Measurements from ENCODE around the gene KPNA1. TPM values are rescaled to one million over a fixed set of nuclear protein-coding genes. Genes with fewer than 3 reads are reported as not detected.

KPNA1 gene
- total and polyA plus RNA-seq, 2 of the 13 experiments (the other 11 are each of a cell fraction or from before 2014, with no cell fraction given): 15.4 to 30.0 TPM

GRCh38 chr3:122396511-122396910, 118.2 kb downstream of the KPNA1 start:
- DNase-seq (ENCODE audit: low spot score) (no peak), FAIRE-seq (no peak), ATAC-seq (no peak)
- H3K27me3 ChIP-seq (ENCODE audit: control insufficient read depth in 1 of 2, insufficient read depth in 2 of 2, low read length in 2 of 2): no peaks in the 10 kb centered on the region
- BruUV-seq (replicated peaks): no TSS peak
- no peak overlapping the region for H3K4me2 ChIP-seq (ENCODE audit: low read depth, low read length)
- H2AFZ ChIP-seq (ENCODE audit: low read length): no peak overlapping the region
- POLR2A ChIA-PET: no interaction called here
- H3K36me3 ChIP-seq (replicated peaks in 1 of 2; ENCODE audit: control insufficient read depth in 1 of 2, insufficient read depth in 2 of 2, low read length in 2 of 2): peaks cover 0 to 15% of the 10 kb centered on the region in 2 experiments; a peak in 2 of 5 replicates
- H3K9me3 ChIP-seq (ENCODE audit: low read length): no peaks in the 10 kb centered on the region
- H4K20me1 ChIP-seq (ENCODE audit: insufficient read depth, low read length): peaks cover 7% of the 10 kb centered on the region; the same call in 1 of the 2 replicates
- intact Hi-C loops (cut with micrococcal nuclease; ENCODE audit: unreplicated experiment): no loop called here
- H3K4me1 ChIP-seq (ENCODE audit: insufficient read depth, low read length): peaks cover 30% of the 10 kb centered on the region
- in situ Hi-C loops (cut with HindIII; ENCODE audit: extremely low pct_ligation_motif_present, low pct_unique_long_range_greater_than_20kb): no loop called here
- H3K27ac ChIP-seq (ENCODE audit: extremely low read length, insufficient read depth, low read length): no peak overlapping the region
- H3K79me2 ChIP-seq (ENCODE audit: insufficient read depth, low read length): peaks cover 61% of the 10 kb centered on the region
- no peak overlapping the region for H3K9ac ChIP-seq (ENCODE audit: insufficient read depth, low read depth, low read length)
- H3K4me3 ChIP-seq (replicated peaks in 1 of 3; ENCODE audit: insufficient read depth in 1 of 3, low read depth in 2 of 3, low read length in 3 of 3): no peak overlapping the region
- no peak for TF ChIP-seq DNMT1 (CRISPR knock-in tag; IDR thresholded peaks at IDR 0.05)
- no peak for TF ChIP-seq SMAD9 (CRISPR knock-in tag; IDR thresholded peaks at IDR 0.05)
- no peak for TF ChIP-seq SP1 (IDR thresholded peaks at IDR 0.05)
- TF ChIP-seq SP1 (CRISPR knock-in tag; IDR thresholded peaks at IDR 0.05): no peak
- TF ChIP-seq ZNF747 (CRISPR knock-in tag; IDR thresholded peaks at IDR 0.05; ENCODE audit: borderline replicate concordance): no peak
- TF ChIP-seq NFKBIZ (CRISPR knock-in tag; IDR thresholded peaks at IDR 0.05): no peak
- no peak for TF ChIP-seq CBX5 (CRISPR knock-in tag; IDR thresholded peaks at IDR 0.05; ENCODE audit: borderline replicate concordance)
- TF ChIP-seq IRX3 (CRISPR knock-in tag; IDR thresholded peaks at IDR 0.05; ENCODE audit: borderline replicate concordance, low read depth): no peak
- TF ChIP-seq JARID2 (CRISPR knock-in tag; IDR thresholded peaks at IDR 0.05; ENCODE audit: insufficient replicate concordance): no peak
- TF ChIP-seq GLI4 (CRISPR knock-in tag; IDR thresholded peaks at IDR 0.05; ENCODE audit: borderline replicate concordance): no peak
- TF ChIP-seq, protein P1, sequence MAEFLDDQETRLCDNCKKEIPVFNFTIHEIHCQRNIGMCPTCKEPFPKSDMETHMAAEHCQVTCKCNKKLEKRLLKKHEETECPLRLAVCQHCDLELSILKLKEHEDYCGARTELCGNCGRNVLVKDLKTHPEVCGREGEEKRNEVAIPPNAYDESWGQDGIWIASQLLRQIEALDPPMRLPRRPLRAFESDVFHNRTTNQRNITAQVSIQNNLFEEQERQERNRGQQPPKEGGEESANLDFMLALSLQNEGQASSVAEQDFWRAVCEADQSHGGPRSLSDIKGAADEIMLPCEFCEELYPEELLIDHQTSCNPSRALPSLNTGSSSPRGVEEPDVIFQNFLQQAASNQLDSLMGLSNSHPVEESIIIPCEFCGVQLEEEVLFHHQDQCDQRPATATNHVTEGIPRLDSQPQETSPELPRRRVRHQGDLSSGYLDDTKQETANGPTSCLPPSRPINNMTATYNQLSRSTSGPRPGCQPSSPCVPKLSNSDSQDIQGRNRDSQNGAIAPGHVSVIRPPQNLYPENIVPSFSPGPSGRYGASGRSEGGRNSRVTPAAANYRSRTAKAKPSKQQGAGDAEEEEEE (CRISPR knock-in tag; IDR thresholded peaks at IDR 0.05; ENCODE audit: borderline replicate concordance): no peak
- CTCF ChIA-PET (ENCODE audit: low intra/inter-chr PET ratio, low total read pairs): no interaction called here

Data from HepG2 (cell line).